HUES6 (cell line): ENCODE data around the gene CRIP2.
A peak's percentile ranks its signal among the peaks of the same experiment; 100 is the strongest.

Source experiments
- H3K27ac ChIP-seq: 2 replicates; pipeline ENCODE4 v1.7.0; 2013; ENCODE audit warnings: low read depth, mild to moderate bottlenecking, low read length, inconsistent platforms
- H3K27me3 ChIP-seq: 2 replicates; pipeline ENCODE4 v1.6.1; 2013; ENCODE audit warnings: low read length; ENCODE audit not compliant: control insufficient read depth, insufficient read depth
- H3K36me3 ChIP-seq: 2 replicates; pipeline ENCODE4 v1.6.1; 2013; ENCODE audit warnings: low read length; ENCODE audit not compliant: control insufficient read depth, insufficient read depth
- H3K4me1 ChIP-seq: 2 replicates; pipeline ENCODE4 v1.6.1; 2013; ENCODE audit warnings: low read length; ENCODE audit not compliant: control insufficient read depth, insufficient read depth
- H3K4me3 ChIP-seq: 2 replicates; pipeline ENCODE4 v1.5.1; 2013; ENCODE audit warnings: low read depth, low read length
- H3K9ac ChIP-seq: one replicate; pipeline ENCODE4 v1.6.1; 2013; ENCODE audit warnings: mild to moderate bottlenecking, low read length
- H3K9me3 ChIP-seq: 2 replicates; pipeline ENCODE4 v1.6.1; 2013; ENCODE audit warnings: low read depth, low read length; ENCODE audit not compliant: control insufficient read depth, insufficient read depth

CRIP2 gene

GRCh38 chr14:105452963-105453362, 21.7 kb upstream of the CRIP2 start:
- H3K27me3 ChIP-seq, result no peaks in the 10 kb centered on the region
- H3K27ac ChIP-seq, result no peak overlapping the region
- H3K4me3 ChIP-seq, result no peak overlapping the region
- H3K4me1 ChIP-seq, result no peaks in the 10 kb centered on the region
- H3K9ac ChIP-seq, result no peak overlapping the region
- no peaks in the 10 kb centered on the region for H3K9me3 ChIP-seq
- peaks cover 84% of the 10 kb centered on the region for H3K36me3 ChIP-seq

GRCh38 chr14:105453847-105454246, 20.8 kb upstream of the CRIP2 start:
- Histone ChIP-seq H3K9me3 (no peaks in the 10 kb centered on the region), H3K27me3 (no peaks in the 10 kb centered on the region), H3K9ac (no peak overlapping the region), H3K4me1 (no peaks in the 10 kb centered on the region), H3K27ac (no peak overlapping the region), H3K4me3 (no peak overlapping the region), H3K36me3 (peaks cover 88% of the 10 kb centered on the region)

GRCh38 chr14:105455086-105455640, 19.5 kb upstream of the CRIP2 start:
- Histone ChIP-seq H3K4me3 (no peak overlapping the region), H3K4me1 (no peaks in the 10 kb centered on the region), H3K9ac (peak overlapping the region; percentile 19), H3K27me3 (no peaks in the 10 kb centered on the region), H3K9me3 (no peaks in the 10 kb centered on the region), H3K27ac (no peak overlapping the region), H3K36me3 (peaks cover 77% of the 10 kb centered on the region)

DNA sequence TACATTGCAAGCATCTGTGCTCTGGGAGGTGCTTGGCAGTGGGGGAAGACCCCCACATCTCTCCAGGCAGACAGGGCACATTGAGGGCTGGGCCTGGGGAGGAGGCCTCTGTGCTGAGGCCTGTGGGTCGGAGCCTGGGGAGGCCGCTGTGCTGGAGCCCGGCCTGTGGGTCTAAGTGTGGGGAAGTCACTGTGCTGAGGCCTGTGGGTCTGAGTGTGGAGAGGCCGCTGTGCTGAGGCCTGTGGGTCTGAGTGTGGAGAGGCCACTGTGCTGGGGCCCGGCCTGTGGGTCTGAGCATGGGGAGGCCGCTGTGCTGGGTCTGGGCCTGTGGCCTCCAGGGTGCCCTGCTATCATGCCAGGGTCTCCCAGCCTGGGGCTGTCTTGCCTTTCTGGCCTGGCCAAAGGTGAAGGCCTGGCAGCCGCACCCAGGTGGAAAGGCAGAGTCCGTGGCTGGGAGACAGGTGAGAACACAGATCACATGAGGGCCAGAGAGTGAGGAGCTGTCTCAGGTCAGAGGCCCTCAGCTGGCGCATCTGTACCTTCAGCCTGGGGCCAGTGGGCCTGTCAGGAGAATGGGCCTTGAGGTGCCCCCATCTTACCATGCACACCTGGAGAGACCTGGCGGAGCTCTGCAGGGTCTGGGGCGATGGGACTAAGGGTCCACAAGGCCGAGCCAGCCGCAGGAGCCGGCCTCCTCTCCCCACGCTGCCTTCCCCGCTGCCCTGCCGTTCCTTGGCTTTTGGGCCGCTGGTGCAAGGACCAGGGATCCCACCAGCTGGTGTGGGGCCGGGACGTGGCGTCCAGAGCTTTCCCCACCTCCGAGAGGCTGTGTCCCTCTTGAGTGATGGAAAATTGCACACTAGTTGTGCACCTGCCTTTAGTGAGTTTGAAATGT, 18.6 kb upstream of the CRIP2 start:
- Histone ChIP-seq H3K4me1 (no peaks in the 10 kb centered on the region), H3K9me3 (no peaks in the 10 kb centered on the region), H3K27ac (no peak overlapping the region), H3K36me3 (peaks cover 77% of the 10 kb centered on the region), H3K9ac (peak overlapping the region; percentile 19), H3K27me3 (no peaks in the 10 kb centered on the region), H3K4me3 (no peak overlapping the region)

DNA sequence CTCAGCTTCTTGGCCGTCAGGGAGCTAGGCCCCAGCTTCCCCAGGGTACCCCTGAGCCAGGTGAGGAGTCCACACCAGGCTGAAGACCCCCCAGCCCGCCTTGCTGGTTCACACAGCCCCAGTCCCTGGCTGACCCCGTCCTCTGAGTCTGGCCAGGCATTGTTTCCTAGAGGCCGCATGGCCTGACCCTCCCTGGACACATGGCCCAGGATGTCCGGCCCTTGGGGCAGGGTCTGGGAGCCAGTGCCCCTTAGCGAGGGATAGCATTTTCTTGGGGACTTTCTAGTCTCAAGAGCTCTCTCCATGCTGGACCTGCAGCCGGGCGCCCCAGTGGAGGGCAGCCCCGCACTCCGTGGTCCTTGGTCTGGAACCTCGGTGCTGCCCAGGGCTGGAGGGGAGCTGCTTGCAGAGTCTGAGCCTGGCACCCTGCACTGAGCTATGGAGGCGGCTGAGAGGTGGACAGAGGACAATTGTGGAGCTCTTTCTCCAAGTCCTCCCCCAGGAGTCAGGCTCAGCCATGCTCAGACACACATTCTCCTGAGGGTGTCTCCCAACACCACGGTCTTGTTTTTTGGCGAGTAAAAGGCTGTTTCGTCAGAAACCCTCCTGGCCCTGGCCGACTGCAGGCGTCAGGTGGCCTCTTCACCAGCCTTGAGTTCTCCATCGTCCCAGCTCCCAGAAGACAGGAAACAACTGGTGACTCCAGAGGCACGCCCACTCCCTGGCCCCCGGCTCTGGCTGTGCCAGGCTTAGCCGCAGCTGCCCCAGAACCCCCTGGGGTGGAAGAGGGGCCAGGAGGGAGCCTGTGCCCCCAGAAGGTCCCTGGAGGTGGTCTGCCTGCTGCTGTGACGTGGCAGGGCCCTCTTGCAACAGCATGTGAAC, 17.6 kb upstream of the CRIP2 start:
- no peaks in the 10 kb centered on the region for H3K9me3 ChIP-seq
- no peak overlapping the region for H3K27ac ChIP-seq
- peaks cover 79% of the 10 kb centered on the region for H3K36me3 ChIP-seq
- no peaks in the 10 kb centered on the region for H3K4me1 ChIP-seq
- H3K4me3 ChIP-seq, result no peak overlapping the region
- no peak overlapping the region for H3K9ac ChIP-seq
- no peaks in the 10 kb centered on the region for H3K27me3 ChIP-seq

- peaks cover 79% of the 10 kb centered on the region for H3K36me3 ChIP-seq
These were observed 16.6 kb upstream of the CRIP2 start for GRCh38 chr14:105458010-105458409.

DNA sequence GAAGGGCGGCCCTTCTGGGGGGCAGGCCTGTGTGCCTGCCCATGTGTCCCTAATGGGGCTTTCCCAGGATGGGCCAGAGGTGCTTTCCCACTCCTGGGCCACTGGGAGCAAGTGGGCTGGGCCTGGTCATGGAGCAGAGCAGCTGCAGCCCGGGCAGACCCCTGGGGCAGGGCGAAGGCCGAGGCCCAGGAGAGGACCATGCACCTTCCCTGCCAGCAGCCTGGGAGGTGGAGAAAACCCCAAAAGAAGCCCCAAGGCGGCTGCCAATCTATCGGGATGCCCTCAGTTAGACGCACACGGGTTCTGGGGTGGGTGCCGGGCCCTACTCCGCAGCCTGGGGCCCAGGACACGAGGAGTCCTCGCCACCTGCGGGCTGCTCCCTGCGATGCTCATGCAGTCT, 16.1 kb upstream of the CRIP2 start:
- H3K9ac ChIP-seq, result no peak overlapping the region
- H3K9me3 ChIP-seq, result no peaks in the 10 kb centered on the region
- H3K4me3 ChIP-seq, result no peak overlapping the region
- no peaks in the 10 kb centered on the region for H3K4me1 ChIP-seq
- no peaks in the 10 kb centered on the region for H3K27me3 ChIP-seq
- peaks cover 80% of the 10 kb centered on the region for H3K36me3 ChIP-seq
- 0 out of 2 replicates have a peak overlapping the region, but pooled peaks have one; percentile 30 for H3K27ac ChIP-seq

More at GRCh38 chr14:105458010-105458409, 16.6 kb upstream of the CRIP2 start:
- Histone ChIP-seq H3K9me3 (no peaks in the 10 kb centered on the region), H3K27ac (peak overlapping the region; percentile 30; the same call in 1 of the 2 replicates), H3K9ac (no peak overlapping the region), H3K4me3 (no peak overlapping the region), H3K4me1 (no peaks in the 10 kb centered on the region), H3K27me3 (no peaks in the 10 kb centered on the region)

DNA sequence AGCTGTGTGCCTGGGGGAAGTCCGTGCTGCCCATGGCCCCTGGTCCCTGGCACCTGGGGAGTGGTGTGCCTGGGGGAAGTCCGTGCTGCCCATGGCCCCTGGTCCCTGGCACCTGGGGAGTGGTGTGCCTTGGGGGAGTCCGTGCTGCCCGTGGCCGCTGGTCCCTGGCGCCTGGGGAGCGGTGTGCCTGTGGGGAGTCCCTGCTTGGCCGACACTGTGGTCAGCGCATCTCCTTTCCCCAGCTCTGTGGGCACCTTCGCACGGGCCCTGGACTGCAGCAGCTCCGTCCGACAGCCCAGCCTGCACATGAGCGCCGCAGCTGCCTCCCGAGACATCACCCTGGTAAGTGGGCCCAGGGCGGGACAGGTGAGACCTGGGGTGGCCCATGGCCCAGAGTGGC, 14.5 kb upstream of the CRIP2 start:
- Histone ChIP-seq H3K4me3 (no peak overlapping the region), H3K36me3 (peaks cover 80% of the 10 kb centered on the region), H3K9ac (no peak overlapping the region), H3K27me3 (no peaks in the 10 kb centered on the region), H3K9me3 (no peaks in the 10 kb centered on the region), H3K4me1 (peaks cover 6% of the 10 kb centered on the region; the same call in 1 of the 2 replicates), H3K27ac (no peak overlapping the region)

- H3K27ac ChIP-seq, result no peak overlapping the region
- peaks cover 80% of the 10 kb centered on the region for H3K36me3 ChIP-seq
These were observed 14.0 kb upstream of the CRIP2 start for GRCh38 chr14:105460616-105461015.

DNA sequence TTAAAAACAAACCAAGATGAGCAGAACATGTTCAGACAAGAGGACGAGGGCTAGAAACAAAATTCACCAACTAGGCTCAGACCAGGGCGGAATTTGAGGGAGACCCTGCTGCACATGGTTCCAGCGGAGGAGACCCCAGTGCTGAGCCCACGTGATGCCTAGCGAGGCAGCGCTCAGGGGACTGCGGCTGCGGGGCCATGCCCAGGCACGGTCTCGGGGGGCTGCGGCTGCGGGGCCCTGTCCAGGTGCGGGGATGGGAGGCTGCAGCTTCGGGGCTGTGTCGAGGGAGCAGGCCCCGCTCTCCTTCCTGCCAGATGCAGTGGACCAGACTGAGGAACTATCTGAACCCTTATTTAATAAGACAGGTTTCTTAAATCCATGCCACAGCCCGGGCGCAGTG, 12.7 kb upstream of the CRIP2 start:
- H3K9me3 ChIP-seq, result no peaks in the 10 kb centered on the region
- H3K27me3 ChIP-seq, result no peaks in the 10 kb centered on the region
- H3K4me3 ChIP-seq, result no peak overlapping the region
- peaks cover 14% of the 10 kb centered on the region; the same call in 1 of the 2 replicates for H3K4me1 ChIP-seq
- no peak overlapping the region for H3K9ac ChIP-seq
- H3K27ac ChIP-seq, result peak overlapping the region; percentile 46; the same call in 1 of the 2 replicates
- H3K36me3 ChIP-seq, result peaks cover 77% of the 10 kb centered on the region

More at GRCh38 chr14:105460616-105461015, 14.0 kb upstream of the CRIP2 start:
- peaks cover 11% of the 10 kb centered on the region; the same call in 1 of the 2 replicates for H3K4me1 ChIP-seq
- no peak overlapping the region for H3K4me3 ChIP-seq
- no peaks in the 10 kb centered on the region for H3K27me3 ChIP-seq
- H3K9me3 ChIP-seq, result no peaks in the 10 kb centered on the region
- no peak overlapping the region for H3K9ac ChIP-seq
